Amygdala (tissue), 56 donors: ENCODE results near the gene MAPKAP1.
A peak's percentile ranks its signal among the peaks of the same experiment; 100 is the strongest.

Source experiments
- DNase-seq, 56 donors: peaks; one replicate each; lab custom pipeline; 2025; lab: John Stamatoyannopoulos, UW

The MAPKAP1 gene

DNA sequence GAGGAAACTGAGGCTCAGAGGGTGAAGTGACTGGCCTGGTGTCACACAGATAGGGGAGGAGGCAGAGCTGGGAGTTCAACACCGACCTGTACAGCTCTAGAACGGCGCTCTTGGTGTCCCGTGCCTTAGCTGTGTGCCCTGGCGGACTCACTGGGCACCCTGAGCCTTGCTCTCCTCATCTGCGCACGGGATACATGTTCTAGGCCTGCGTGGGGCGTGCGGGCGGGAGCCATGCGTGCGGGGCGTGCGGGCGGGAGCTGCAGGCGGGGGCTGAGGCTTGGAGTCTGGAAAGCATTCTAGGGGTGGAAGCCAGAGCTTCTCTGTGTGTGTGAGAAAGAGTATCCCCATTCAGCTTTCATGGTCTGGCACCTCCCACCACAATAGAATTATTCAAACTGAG is 280.1 kb downstream of the MAPKAP1 start:
- no peak for DNase-seq

DNA sequence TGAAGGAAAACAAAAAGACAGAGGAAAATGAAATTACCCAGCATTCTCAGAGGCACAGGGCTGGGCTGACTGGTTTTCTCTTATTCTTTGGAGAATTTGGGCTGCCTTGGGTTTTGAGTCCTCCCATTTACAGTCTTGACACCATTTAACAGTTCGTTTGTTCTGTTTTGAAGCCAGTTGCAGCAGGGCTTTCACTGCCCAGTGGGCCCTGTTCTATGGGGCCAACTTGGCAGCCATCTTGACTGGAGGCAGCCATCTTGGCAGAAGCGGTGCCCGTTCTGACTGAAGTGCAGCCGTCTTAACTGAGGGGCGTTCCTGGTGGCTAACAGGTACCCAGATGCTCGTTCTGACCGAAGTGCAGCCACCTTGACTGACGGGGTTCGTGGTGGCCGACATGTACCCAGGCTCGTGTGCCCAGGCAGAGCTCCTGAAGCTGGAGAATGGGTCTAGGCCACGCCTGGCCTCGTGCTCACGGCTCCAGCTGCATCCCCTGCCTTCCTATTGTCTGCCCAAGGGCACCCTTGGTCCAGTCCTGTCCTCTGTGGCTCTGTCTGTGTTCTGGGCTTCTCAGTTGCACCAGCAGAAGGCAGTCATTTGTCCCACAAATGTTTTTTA is 281.0 kb downstream of the MAPKAP1 start:
- no peak for DNase-seq

DNA sequence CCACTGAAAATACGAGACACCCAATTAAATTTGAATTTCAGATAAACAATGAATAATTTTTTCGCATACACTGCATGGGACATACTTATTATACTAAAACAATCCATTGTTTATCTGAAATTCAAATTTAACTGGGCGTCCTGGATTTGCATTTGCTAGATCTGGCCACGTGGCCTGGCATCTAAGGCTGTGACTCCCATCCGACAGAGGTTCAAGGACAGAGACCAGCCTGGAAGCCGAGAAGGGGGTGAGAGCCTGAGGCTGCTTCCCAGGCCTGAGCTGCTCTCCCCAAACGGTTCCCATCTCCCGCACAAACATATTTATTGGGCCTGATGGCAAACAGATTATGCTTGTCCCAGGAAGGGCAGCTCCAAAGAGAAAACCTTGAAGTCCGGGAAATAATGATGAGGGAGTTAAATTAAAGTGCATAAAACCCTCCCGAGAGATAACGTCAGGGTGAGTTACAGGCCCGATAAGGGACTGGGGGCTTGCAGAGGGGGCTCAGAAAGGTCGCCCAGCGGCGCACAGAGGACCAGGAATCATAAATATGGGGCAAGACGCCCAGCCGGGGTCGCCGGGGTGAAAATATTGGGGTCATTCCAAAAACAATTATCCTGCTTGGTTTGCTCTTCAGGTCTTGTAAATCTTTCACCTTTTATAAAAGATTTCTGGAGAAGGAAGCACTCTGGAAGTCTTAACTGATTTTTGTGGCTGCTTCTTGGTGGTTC is 281.7 kb downstream of the MAPKAP1 start:
- no peak for DNase-seq

DNA sequence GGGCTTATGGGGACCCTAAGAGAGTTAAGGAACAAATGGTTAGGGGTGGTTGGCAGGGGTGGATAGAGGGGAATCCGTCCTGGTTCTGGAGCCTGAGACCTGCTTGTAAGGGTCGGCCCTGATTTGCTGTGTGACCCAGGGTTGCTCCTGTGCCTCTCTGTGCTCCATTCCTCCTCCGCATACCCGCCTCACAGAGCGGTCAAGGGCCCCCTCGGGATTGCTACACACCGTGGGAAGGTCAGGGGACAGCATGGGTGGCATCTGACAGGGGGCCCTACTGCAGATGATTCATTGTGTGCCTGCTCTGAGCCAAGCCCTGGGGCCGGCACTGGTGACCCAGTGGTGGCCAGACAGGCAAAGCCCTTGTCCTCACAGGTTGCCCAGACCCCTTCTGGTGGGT is 283.0 kb downstream of the MAPKAP1 start:
- no peak for DNase-seq

DNA sequence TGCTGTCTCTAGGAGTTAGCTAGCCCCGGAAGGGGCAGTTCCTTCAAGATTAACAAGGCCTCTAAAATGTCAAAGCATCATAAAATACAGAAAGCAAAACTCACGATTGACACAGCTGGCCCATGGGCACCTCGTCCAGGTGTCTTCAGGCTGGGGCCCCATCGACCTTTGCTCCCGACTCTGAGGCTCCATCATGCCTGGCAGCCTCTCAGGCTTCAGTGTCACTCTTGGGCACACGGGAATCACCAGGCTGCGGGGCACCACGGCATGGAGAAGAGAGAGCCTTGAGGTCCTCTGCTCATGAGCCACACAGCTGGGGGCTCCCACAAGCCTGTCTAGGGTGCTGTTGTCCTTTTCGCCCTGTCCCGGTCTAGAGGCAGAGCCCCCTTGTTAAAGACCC is 284.2 kb downstream of the MAPKAP1 start:
- DNase-seq, result no peak

DNA sequence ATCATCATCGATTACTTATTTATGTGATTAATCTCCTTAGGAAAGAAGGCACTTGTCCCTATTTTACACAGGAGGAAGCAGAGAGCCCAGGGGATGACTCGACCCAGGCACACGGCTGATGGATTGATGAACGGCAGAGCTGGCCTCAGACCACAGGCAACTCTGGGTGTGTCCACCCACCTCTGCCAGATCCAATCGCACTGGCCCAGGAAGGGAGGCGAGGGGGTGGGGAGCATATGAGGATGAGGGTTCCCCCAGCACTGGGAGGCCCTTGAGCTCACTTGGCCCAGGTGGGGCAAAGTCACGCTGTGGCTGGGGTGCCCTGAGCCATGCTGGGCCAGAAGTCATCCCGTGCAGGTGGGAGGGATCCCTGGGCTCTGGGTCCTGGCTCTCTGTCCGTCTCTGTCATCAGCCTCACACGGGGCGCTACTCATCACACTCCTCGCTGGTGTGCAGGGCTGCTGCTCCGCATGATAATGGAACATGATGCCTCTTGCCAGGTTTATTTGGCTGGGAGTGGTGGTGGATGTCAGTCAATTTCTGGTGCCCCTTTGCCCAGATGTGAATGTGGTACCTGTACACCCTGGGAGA is 285.3 kb downstream of the MAPKAP1 start:
- no peak for DNase-seq

DNA sequence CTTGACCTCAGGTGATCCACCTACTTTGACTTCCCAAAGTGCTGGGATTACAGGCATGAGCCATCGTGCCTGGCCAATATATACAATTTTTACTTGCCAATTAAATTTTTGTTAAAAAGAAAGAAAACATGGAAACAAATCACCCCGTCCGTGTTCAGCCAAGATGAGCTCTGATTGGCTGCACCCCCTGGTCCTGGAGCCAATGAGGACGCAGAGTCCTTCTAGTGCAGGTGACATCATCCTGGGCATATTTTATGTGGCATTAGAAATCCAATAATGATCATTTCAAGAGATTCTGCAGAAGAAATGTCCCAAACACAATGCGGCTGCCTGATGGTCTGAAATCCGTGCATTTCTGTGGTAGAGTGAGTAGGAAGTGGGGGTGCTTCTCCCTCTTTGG is 285.8 kb downstream of the MAPKAP1 start:
- DNase-seq, result no peak

DNA sequence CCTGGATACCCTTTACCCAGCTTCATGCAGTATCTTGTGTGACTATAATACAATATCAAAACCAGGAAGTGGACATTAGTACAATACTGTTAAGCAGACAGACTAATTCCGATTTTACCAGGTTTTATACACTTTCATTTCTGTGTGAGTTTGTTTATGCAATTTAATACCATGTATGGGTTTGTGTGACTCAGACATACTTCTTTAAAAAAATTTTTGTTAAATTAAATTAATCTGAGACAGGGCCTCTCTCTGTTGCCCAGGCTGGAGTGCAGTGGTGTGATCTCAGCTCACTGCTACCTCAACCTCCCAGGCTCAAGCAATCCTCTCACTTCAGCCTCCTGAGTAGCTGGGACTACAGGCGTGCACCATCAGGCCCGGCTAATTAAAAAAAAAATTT is 288.6 kb downstream of the MAPKAP1 start:
- no peak for DNase-seq

DNA sequence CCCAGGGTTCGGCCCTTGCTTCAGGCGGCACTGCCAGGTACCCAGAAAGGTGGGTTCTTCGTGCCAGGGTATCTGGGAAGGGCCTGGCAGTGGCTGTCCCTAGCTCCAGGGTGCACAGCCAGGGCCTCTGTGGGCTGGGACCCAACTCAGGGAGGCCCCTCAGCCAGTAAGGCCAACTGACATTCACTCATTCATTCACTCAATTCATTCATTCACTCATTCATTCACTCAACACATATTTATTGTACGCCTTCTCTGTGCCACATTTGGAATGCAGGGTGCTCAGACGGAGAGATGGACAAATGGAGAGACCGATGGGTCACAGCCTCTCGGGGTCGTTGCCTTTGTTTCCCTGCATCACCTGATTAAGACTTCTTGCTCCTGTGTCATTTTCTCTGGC is 290.5 kb downstream of the MAPKAP1 start:
- no peak for DNase-seq

DNA sequence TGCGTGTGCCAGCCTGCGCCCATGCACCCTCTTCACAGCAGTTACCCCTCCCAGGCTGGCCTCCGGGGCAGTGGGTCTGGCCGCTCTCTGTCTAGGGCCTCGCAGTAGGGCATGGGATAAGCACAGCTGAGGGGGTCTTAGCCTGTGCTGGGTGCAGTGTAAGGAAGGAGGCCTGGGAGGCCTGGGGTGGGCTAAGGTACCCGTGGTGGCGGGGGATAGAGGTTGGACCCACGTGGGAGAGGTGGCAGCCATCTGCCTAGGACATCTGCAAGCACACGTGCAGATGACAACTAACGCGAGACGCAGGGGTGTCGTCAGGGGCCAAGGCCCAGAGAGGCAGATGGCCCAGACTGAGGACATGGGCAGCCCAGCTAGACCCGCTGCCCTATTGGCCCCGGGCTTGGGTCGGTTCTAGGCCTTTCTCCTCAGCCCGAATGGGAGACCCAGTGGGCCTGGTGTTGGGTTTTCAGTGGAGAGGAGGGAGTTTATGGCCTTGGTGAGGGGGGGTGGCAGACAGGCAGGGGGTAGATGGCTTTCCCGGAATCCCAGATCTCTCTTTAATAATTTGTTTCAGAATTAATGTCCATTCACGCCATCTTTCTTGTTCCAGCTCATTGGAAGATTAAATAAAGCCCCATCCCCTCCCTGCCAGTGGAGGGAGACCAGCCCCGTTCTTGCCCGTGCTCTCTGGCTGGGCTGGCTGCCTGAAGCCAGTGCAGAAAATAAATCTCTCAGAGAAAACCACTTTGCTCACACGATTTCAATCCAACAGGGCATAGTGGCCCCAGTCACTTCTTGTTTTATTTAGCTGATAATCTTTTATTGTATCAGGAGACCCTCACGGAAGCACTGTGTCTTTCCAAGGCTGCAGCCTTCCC is 291.2 kb downstream of the MAPKAP1 start:
- DNase-seq, result no peak

DNA sequence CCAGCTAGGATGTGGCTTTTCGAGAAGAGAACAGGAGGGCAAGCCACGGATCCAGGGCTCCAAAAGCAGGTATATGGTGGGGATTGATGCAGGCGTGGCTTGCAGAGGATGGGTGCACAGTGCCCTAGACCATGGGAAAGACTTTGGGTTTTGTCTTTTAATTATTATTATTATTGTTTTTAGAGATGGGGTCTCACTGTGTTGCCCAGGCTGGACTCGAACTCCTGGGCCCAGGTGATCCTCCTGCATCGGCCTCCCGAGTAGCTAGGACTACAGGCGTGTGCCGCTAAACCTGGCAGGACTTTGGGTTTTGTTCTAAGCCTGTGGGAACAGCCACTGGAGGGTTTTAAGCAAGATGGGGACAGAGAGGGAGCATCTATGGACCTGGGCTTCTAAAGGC is 293.4 kb downstream of the MAPKAP1 start:
- no peak for DNase-seq

DNA sequence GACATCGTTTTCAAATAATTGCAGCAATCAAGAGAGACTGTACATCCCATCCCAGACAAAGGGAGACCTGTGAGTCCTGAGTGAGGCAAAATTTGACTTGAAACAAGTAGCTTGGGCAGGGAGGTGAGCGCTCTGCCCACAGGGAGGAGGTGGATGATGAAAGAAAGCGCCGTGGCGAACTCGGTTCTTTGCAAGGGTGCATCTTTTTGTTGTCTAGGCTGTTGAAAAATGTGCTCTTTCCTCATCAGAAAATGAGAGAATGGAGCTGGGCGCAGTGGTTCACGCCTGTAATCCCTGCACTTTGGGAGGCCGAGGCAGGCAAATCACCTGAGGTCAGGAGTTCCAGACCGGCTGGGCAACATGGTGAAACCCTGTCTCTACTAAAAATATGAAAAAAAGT is 294.8 kb downstream of the MAPKAP1 start:
- DNase-seq, result no peak

DNA sequence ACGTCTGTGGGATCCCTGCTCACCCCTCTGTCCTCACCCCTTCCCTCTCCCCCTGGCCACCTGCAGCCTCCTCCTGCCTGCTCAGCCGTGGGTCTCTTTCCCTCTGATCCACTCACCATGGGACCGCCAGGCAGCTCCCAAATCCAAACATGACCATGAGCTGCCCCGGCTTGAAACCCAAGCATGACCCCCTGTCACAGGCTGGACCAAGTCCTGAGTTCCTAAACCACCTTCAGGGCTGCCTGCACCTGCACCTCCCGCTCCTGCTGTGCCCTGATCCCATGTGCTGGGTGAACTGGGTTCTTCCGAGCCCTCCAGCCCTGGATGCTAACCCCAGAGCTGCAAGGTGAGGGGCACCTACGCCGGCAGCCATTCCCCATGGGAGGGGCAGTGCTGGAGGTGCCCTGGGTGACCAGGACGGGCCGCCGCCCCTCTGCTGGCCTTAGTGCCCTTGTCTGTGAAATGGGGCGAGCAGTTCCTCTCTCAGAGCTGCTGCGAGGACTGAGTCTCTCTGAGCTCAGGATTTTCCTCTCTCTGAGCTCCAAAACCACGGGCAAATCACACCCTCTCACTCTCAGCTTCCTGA is 295.7 kb downstream of the MAPKAP1 start:
- no peak for DNase-seq

DNA sequence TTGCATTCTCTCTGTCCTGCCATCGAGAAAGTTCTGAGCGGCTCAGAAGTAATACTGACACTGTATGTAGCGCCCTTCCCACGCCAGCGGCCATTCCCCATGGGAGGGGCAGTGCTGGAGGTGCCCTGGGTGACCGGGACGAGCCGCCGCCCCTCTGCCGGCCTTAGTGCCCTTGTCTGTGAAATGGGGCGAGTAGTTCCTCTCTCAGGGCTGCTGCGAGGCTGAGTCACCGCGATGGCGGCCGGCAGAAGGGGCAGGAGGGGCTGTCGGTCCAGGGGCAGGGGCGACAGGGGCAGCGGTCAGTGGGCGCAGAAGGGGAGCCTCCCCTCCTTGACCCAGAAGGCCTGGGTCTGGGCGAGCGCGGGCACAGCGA is 296.5 kb downstream of the MAPKAP1 start:
- no peak for DNase-seq

DNA sequence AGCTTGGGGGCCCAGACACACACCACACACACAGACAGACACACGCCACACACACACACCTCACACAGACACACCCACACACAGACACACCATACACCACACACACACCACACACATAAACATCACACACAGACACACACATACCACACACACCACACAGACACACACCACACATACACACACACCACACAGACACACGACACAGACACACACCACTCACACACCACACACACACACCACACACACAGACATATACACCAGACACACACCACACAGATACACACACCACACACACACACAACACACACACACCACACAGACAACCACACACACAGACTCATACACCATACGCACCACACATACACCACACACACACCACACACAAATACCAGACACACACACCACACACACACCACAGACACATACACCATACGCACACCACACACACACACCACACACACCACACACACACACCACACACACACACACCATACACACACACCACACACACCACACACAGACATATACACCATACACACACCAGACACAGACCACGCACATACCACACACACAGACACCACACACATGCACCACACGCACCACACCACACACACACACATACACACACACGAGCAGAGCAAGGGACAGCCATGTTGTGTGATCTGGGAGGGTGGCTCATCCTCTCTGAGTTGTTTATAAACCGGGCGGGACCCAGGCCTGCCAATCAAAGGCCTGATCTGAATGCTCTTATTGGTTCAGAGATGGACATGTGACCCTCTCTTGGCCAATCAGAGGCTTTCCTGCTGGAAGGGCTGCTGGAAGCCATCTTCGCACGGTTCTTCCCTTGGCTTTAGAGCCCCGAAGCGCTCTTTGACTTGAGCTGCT is 297.1 kb downstream of the MAPKAP1 start:
- DNase-seq, result peak in 8 of 56 donors; percentile 5 to 39 (median 14)

DNA sequence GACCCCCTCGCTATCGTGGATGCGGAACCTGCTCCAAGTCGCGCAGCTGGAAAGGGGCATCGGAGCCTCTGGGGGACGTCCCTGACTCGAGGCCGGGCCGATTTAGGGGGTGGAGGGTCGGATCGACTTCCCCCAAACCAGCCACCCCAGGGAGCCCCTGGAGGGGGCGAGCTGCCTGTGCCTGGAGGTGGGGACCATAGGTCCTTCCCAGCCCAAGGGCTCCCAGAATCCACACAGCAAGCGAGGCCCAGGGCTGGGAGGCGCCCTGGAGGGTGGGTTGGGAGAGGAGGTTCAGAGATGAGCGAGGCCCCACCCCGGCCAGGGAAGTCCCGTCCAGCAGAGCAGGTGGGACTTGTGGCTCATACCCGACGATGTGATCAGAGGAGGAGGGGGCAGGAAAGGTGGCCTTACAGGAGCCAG is 297.8 kb downstream of the MAPKAP1 start:
- DNase-seq, result no peak

DNA sequence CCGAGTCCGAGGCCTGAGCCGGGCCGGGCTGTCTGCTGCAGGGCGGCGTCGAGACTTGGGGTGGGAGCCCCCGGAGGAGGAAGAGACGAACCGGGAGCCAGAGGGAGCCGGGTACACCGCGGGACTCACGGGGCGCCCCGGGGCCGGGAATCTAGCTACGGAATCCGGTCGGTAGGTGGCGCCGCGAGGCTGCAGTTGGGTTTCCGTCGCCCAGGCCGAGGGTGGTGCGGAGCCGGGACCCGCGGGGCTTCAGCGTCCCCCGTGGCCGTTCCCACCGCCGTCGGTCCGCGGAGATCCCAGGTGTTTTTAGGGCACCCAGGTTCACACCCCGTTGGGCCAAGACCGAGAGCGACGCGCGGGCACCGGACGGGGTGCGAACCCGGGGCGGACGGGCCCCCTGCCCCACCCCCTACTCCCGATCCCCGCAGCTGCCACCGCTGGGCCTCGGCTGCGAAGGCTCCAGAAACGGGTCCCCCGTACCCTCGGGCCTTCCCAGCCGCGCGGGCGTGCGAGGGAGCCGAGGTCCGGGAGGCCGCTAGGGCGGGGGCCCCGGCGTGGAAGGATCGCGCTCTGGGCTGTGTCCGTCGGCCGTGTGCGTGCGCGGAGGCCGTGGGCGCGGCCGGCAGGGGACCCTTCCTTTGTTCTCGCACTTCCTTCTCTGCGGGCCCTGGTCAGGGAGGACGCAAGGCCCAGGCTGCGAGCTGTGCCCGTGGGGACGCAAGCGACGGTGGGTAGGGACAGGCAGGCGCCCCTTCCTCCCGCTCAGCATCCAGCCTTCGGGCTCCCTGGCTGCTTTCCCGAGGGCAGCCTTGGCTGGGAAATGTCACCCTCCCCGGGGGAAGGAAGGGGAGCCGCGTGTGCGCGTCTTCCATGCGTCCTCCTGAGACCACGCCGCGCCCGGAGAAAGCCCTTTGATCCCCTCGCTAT is 298.8 kb downstream of the MAPKAP1 start:
- DNase-seq, result peak in 41 of 56 donors; percentile 7 to 80 (median 32)

DNA sequence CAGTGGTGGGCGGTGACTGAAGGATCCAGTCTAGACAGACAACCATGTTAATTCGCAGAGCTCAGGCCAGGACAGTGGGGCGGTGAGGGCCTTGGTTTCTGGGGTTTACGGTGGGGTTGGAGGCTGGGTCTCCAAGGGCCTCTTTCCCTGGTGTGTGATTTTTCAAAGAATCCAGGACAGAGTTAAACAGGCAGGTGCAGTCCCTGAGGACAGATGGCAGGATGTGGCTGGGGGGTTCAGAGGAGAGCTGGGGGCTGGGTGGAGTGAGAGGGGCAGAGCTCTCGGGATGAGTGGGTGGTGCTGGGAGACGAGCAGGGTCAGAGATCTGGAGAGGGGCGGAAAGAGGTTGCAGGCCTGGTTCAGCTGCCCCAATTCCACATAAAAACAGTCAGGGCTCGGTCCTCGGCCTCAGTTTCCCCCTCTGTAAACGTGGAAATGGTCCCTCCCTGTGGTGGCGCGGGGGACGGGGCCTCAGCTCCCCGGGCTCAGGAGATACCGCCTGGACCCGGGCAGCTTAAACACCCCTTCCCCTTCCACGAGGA is 299.5 kb downstream of the MAPKAP1 start:
- no peak for DNase-seq

DNA sequence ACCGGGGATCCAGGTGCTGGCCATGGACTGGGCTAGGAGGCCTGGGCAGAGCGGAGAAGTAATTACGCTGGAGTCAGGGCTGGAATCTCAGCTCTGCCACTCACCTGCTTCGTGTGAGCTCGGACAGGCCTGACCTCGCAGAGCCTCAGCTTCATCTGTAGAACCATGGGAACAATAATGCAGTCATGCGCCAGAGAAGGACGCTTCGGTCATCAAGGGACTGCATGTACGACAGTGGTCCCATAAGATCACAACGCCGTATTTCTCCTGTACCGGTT is 300.3 kb downstream of the MAPKAP1 start:
- no peak for DNase-seq
